Right kidney (tissue), 1 donor: ENCODE results near the gene PSMD1.

ENCODE experiments used
- DNase-seq: peaks from one replicate; pipeline ENCODE4 v3.0.0-alpha.2; 2016

Gene PSMD1

GRCh38 chr2:231033147-231034132 is 23.2 kb upstream of the PSMD1 start:
- no peak for DNase-seq

DNA sequence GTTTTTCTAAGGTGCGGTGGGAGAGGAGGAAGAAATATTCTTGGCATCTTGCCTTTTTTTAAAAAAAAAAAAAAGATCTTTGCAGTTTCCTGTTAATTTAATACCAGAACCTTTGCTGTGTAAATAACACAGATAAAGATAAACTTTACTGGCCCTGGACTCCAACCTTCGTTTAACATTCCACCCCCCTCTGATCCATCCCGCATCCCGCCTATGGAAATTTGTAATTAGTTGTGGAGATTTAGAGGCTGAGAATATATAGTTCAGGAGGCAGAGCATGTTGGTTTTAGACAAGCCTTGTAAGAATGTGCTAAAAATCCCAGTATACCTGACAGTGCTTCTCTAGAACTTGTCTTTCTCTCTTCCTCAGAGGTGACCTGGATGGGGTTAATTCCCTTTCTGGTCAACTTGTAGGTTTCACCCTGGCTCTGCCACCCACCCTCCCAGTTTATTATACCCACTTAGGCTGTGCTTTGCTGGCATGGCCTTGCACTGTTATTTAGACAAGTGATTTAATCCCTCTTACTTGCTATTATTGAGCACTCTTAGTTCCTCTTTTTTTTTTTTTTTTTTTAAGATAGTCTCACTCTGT is 22.3 kb upstream of the PSMD1 start:
- no peak for DNase-seq

GRCh38 chr2:231036131-231036530 is 20.5 kb upstream of the PSMD1 start:
- no peak for DNase-seq

GRCh38 chr2:231036578-231037106 is 20.0 kb upstream of the PSMD1 start:
- DNase-seq, result no peak

- DNase-seq, result peak; percentile 45
Measured at GRCh38 chr2:231037202-231037730, 19.4 kb upstream of the PSMD1 start, which contains the start of gene C2orf72. TSS of gene C2orf72 (plus strand) at chr2:231037523. CDS start at chr2:231037566, 43 bp downstream.

DNA sequence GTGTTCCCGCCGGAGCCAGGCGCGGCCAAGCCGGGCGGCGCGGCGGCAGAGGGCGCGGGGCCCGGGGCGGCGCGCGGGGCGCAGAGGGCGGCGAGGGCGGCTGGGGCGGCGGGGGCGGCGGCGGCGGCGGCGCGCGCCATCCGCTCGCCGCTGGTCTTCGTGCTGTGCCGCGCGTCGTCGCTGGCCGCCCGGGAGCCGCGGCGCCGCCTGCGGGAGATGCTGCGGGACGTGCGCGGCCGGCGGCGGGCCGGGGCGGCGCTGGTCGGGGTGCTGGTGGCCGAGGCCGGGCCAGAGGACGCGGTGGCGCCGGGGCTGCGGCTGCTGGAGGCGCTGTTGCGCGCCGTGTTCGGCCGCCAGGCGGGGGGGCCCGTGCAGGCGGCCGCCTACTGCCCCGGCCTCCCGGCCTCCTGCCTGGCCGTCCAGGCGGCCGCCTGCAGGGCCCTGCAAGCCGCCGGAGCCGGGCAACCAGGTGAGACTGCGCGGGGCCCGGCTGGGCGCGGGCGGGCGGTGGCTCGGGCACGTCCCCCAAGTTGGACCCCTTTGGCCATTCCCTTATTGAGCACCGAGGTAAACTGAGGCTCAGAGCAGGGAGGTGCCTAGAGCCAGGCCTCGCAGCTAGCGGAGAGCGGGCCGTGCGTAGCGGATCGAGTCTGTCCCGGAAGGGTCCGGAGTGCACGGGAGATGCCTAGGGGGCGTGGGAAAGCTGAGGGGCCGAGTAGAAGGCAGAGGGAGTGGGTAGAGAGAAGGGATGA is 18.8 kb upstream of the PSMD1 start:
- DNase-seq, result peak; percentile 44

DNA sequence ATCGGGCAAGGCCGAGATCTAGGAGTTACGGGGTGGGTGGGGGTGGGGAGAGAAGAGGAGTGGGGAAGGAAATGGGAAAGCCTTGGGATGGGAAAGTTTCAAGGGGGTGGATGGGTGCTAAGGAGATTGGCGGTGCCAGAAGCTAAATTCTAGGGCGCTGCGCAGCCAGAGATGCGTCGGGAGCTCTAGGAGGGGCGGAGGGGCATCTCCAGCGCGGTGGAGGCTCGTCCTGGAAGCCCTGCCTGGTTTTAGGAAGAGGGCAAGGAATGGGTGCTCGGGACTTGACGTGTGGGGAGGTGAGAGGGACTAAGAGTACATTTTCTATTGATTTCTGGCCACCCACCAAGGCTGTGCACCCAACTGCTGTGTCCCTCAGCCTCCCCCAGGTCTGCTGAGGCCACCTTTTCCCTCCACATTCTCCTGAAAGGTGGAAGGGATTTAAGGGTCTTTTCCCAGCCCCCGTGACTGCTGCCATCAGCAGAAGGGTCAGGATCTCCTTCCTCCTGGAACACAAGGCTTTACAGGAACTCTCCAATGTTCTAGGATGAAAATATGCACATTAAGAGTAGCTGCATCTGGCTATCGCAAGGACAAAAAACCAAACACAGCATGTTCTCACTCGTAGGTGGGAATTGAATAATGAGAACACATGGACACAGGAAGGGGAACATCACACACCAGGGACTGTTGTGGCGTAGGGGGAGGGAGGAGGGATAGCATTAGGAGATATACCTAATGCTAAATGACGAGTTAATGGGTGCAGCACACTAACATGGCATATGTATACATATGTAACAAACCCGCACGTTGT is 18.0 kb upstream of the PSMD1 start:
- DNase-seq, result no peak

DNA sequence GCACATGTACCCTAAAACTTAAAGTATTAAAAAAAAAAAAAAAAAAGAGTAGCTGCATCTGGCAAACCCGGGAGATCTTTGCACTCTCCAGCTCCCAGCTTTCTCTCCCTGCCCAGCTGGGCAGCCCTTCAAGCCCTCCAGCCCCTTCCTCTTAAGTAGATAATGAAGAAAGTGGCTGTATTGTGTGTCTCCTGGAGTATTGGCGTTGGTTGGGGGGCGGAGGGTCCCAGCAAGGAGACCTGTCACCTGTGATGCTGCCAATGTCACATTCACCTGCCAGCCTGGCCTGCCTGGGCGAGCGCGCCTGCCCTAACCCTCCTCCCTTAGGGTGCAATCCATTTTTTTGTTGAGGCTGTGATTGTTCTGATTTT is 17.4 kb upstream of the PSMD1 start:
- DNase-seq, result no peak

DNA sequence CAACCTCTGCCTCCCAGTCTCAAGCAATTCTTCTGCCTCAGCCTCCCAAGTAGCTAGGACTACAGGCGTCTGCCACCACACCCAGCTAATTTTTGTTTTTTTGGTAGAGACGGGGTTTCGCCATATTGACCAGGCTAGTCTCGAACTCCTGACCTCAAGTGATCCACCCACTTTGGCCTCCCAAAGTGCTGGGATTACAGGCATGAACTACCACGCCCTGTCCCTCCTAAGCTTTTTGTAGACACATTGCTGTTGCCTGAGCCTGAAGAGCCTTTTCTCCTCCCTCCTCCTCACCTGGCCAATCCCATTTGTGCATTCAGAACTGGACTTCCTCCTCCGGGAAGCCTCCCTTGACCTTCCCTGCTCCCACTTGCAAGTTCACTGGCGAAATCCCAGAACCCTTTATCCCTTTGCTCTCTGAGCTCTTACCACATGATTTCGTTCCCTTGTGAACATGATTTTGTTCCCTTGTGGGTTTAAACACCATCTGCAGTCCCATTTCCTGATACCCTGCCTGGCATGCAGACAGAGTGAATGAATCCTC is 16.8 kb upstream of the PSMD1 start:
- DNase-seq, result no peak

DNA sequence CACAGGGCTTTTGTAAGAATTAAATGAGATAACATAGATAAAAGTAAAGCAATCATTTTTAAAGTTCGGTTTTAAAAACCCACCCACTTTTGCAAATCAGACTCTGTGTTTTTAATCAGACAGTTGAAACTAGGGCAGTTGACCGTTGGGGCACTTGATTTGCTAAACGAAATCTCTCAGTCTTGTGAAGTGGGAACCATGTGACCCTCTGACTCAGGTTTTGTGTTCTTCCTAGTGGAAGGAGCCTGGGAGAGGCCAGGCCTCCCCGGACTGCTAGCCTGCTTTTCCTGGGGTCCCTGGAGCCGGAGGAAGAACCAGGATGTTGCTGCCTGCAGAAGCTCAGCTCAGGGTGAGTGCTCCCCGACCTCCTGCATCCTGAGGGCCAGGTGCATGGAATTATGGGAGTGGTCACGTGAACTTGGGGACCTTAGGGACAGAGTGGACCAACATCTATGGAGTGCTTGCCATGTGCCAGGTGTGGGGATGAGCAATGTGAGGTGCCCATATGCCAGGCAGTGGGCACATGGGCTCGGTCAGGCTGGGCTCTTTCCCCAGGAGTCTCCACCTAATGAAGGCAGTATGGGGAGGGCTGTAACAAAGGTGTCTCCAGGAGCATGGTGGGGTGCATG is 15.5 kb upstream of the PSMD1 start:
- no peak for DNase-seq

DNA sequence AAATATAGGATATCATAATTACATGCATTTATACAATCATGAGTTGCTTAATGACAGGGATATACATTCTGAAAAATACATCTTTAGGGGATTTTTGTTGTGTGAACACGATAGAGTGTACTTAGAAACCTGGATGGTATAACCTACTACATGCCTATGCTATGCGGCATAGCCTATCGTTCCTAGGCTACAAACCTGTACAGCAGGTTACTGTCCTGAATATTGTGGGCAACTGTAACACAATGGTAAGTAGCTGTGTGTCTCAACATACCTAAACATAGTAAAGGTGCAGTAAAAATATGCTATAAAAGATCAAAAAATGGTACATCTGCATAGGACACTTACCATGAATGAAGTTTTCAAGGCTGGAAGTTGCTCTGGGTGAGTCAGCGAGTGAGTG is 12.9 kb upstream of the PSMD1 start:
- DNase-seq, result no peak

- DNase-seq, result no peak
Measured at GRCh38 chr2:231046916-231047273, 9.8 kb upstream of the PSMD1 start.

DNA sequence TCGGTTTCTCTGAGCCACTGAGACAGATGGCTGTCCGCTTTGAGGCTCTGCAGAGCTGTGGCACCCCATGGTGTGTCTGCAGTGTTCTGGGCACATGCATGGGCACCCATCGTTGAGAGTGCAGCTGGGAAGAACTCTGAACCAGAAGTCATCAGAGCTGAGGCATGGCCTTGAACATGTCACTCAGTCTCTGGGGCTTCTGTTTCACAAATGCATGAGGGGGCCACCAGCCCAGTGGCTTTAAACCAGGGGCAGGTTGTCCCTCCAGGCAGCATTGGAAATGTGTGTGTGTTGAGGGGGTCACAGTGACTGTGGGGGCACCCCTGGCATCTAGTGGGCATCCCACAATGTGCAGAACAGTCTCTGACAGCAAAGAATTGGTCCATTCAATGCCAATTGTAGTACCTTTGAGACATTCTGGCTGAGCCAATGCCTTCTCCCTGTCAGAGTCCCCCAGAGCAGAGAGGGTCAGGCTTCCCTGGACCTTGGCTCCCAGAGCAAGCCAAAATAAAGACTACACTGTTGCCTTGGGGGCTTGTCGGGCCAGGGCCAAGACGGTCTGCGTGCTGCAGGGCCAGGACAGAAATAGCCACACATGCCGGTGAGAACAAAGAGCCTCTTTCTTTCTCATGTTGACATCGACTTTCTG is 9.3 kb upstream of the PSMD1 start:
- DNase-seq, result no peak

DNA sequence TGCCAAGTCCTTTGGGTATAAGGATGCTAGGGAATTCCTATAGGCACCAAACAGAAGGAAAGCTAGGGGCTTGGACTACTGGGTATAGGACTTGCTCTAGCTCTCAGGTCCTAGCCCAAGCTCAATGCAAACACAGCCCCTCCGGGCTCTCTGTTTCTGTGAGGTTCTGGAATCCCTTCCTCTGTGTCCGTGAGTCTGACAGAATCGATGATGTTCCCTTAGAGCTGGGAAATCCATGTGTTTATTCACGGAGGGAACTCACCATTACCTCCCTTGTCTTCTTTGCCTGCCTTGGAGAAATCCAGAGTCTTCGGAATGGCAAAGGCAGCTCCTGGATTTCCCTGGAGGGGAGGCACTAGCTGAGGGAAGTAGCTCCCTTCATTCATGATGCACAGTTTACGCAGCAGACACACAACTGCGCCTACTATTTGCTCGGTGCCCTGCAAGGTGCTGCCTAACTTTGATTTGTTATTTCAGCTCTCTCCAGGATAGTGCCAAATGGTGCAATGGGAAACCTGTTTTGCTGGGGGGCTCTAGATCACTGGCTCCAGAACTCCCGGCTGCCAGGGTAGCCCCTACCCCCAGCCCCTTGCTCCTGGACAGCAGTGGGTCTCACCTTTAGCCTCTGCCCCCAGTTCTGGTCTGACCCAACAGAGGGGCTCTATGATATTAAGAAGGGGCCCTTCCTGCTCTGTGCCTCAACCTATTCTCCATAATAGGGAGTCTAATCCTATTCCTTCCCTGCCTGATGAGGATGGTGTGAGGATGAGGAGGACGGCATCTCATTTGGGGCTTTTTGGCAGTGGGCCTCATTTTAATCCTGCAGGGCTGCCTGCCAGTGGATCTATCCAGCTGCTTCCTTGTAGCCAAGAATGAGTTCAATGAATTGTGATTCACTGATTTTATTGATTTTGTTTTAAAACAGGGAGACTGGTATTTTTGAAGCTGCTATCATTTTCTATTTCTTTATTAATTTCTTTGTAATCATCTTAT is 8.4 kb upstream of the PSMD1 start:
- no peak for DNase-seq

DNA sequence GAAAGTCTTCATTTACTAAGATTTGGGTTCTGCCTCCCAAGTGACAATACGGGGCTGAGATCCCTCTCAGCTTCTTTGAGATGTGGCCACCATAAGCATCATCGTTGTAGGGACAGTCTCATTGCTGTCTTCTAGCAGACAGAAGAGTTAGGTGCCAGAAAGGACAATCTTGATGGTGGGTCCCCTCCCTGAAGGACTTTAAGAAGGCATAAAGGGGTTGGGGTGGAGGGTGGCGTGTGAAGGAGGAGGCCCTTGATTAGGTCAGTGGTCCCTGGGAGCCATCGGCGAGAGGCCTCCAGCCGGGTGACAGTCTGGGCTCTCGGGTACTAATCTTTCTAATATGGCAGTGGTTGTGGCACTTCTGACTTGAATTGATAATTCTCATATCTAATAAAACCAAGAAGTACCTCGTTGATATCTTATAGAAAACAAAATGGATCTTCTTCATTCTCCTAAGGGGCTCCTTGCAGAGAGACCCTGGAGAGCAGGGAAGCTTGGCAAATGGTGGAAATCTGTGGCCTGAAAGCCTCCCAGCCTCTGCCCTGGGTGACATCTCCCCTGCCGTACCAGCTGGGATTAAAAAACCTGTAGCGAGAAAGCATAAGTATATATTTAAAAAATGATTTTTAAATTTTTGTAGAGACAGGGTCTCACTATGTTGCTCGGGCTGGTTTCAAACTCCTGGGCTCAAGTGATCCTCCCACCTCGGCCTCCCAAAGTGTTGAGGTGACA is 7.2 kb upstream of the PSMD1 start:
- DNase-seq, result no peak

GRCh38 chr2:231050018-231050901 is 6.4 kb upstream of the PSMD1 start:
- DNase-seq, result no peak

DNA sequence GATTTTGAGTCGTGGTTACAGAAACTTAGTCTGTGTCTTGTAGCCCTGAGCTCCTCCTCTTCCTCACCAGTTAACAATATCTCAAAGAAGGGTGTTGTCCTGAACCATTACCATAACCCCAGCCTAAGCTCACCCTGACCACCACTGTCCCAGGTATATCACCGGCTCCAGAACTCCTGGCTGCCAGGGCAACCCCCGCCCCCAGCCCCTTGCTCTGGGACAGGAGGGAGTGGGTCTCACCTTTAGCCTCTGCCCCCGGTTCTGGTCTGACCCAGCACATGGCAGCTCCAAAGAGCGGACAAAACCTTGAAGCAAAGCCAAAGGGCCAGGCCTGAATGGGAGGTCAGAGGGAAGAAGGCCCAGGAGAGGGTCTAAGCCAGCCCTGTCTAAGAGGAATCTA is 5.6 kb upstream of the PSMD1 start:
- no peak for DNase-seq
